Esophagus squamous epithelium (tissue), 4 donors: ENCODE results near the gene PTPRN2.

Experiments used
- CTCF ChIP-seq, 6 experiments: fragments of 450-650 bp in 4 of 6; fragments of 200-600 bp in 2 of 6; sonication (generic) in 2 of 6; IDR thresholded peaks; one replicate each; pipeline ENCODE4 v1.5.1; 2016 to 2019; ENCODE audit warnings: antibody characterized with exemption in 6 of 6, mild to moderate bottlenecking in 4 of 6, moderate library complexity in 4 of 6
- POLR2A ChIP-seq, 4 donors: fragments of 450-650 bp; IDR thresholded peaks; one replicate each; pipeline ENCODE4 v1.6.1; 2017; ENCODE audit warnings: antibody characterized with exemption in 4 of 4, mild to moderate bottlenecking in 4 of 4, moderate library complexity in 3 of 4

DNA sequence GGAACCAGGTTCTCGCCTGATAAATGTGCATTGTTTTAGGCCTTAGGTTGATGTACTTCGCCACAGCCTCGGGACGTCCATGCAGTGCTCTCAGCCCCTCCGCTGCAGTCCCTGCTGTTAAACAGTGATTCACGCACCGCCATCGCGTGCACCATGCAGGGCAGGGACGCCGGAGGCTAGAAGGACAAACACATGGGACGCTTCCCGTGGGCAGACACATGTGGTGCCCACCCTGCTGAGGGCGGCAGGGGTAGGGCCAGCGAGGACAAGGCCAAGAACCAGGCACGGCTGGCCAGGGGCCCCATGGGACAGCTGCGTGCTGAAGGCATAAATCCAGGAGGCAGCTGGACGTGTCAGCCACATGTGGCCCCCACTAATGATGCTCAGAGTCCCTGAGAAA lies 394.7 kb downstream of the PTPRN2 start:
- TF ChIP-seq CTCF (IDR thresholded peaks at IDR 0.05), result no peak
- no peak for TF ChIP-seq POLR2A (IDR thresholded peaks at IDR 0.05)
